B cell (primary cell): Measurements from ENCODE around the gene EPM2A. TPM values are rescaled to one million over a fixed set of nuclear protein-coding genes. Genes with fewer than 3 reads are reported as not detected.

Experiments used
- ATAC-seq: fragments of 200-7000 bp; cut with Tn5 transposase; one replicate; pipeline ENCODE4 v1.10.0; 2021; ENCODE audit warnings: low read depth, mild to moderate bottlenecking, moderate number of reproducible peaks, moderate library complexity
- CTCF ChIA-PET: fragments of 350-600 bp; sonication (Branson Sonifier 250); formaldehyde crosslinking; loops from one replicate; lab custom pipeline; 2021; ENCODE audit warnings: antibody characterized with exemption, inconsistent platforms; lab: Charles Lee
- POLR2A ChIA-PET: fragments of 350-600 bp; sonication (Branson Sonifier 250); formaldehyde crosslinking; loops from one replicate; lab custom pipeline; 2021; ENCODE audit warnings: antibody characterized with exemption; lab: Charles Lee
- DNase-seq: peaks from one replicate; pipeline ENCODE4 v3.0.0; 2013
- H2AFZ ChIP-seq: 2 replicates; pipeline ENCODE4 v1.6.1; 2012; ENCODE audit warnings: mild to moderate bottlenecking, low read depth, low read length; ENCODE audit not compliant: insufficient read depth, poor library complexity, severe bottlenecking
- H3K27ac ChIP-seq, 2 donors: 1 replicate in 1 of 2; 2 replicates in 1 of 2; pipeline ENCODE4 v1.5.1; 2012 to 2013; ENCODE audit warnings: low read length in 2 of 2, mild to moderate bottlenecking in 2 of 2, moderate library complexity in 1 of 2
- H3K27me3 ChIP-seq, 4 experiments: fragments of 200-600 bp in 1 of 4; sonication (generic) in 1 of 4; replicated peaks in 1 of 4; 1 replicate in 2 of 4; 2 replicates in 2 of 4; pipeline versions ENCODE4 v1.6.1 to v1.7.0; 2013 to 2016; ENCODE audit warnings: low read length in 3 of 4, mild to moderate bottlenecking in 2 of 4, mixed read lengths in 1 of 4, moderate library complexity in 1 of 4; ENCODE audit not compliant: insufficient read depth in 4 of 4, control insufficient read depth in 3 of 4; ENCODE audit errors: control extremely low read depth in 1 of 4
- H3K36me3 ChIP-seq, 2 experiments: replicated peaks in 1 of 2; 1 replicate in 1 of 2; 2 replicates in 1 of 2; pipeline versions ENCODE4 v1.6.1 to v1.7.1; 2013; ENCODE audit warnings: low read length in 1 of 2; ENCODE audit not compliant: insufficient read depth in 2 of 2, control insufficient read depth in 1 of 2; ENCODE audit errors: control extremely low read depth in 1 of 2, extremely low read depth in 1 of 2
- H3K4me1 ChIP-seq, 2 donors: fragments of 200-600 bp in 1 of 2; sonication (generic) in 1 of 2; 1 replicate in 1 of 2; 2 replicates in 1 of 2; pipeline versions ENCODE4 v1.5.1 to v1.6.1; 2013 to 2017; ENCODE audit warnings: low read length in 2 of 2; ENCODE audit not compliant: control insufficient read depth in 2 of 2, insufficient read depth in 2 of 2
- H3K4me2 ChIP-seq: replicated peaks from 2 replicates; pipeline ENCODE3; 2012; ENCODE audit warnings: mild to moderate bottlenecking, low read depth, low read length; ENCODE audit not compliant: poor library complexity, severe bottlenecking
- H3K4me3 ChIP-seq, 5 experiments: fragments of 200-600 bp in 1 of 5; sonication (generic) in 1 of 5; 1 replicate in 3 of 5; 2 replicates in 2 of 5; pipeline versions ENCODE4 v1.5.1 to v1.7.0; 2011 to 2016; ENCODE audit warnings: low read length in 4 of 5, mild to moderate bottlenecking in 4 of 5, low read depth in 2 of 5, control low read depth in 1 of 5, moderate library complexity in 1 of 5; ENCODE audit not compliant: insufficient read depth in 1 of 5; ENCODE audit errors: control extremely low read depth in 1 of 5, extremely low read depth in 1 of 5
- H3K79me2 ChIP-seq: fragments of 200-600 bp; sonication (generic); one replicate; pipeline ENCODE4 v1.6.0; 2016; ENCODE audit warnings: low read length; ENCODE audit not compliant: control insufficient read depth, insufficient read depth
- H3K9ac ChIP-seq: fragments of 200-600 bp; sonication (generic); 2 replicates; pipeline ENCODE4 v1.6.1; 2017; ENCODE audit warnings: mild to moderate bottlenecking, low read length, moderate library complexity
- H3K9me3 ChIP-seq, 3 donors: one replicate each; pipeline versions ENCODE4 v1.6.1 to v1.7.1; 2013; ENCODE audit warnings: low read length in 2 of 3; ENCODE audit not compliant: control insufficient read depth in 2 of 3, insufficient read depth in 1 of 3; ENCODE audit errors: control extremely low read depth in 1 of 3
- H4K20me1 ChIP-seq: 2 replicates; pipeline ENCODE4 v1.6.0; 2012; ENCODE audit warnings: mild to moderate bottlenecking, low read length; ENCODE audit not compliant: insufficient read depth, control insufficient read depth, poor library complexity, severe bottlenecking
- H3K27ac Mint-ChIP-seq: one replicate; pipeline ENCODE4 v1.8.0; 2021; ENCODE audit warnings: mixed read lengths
- H3K27me3 Mint-ChIP-seq: one replicate; pipeline ENCODE4 v1.8.0; 2021; ENCODE audit warnings: mixed read lengths
- H3K4me1 Mint-ChIP-seq: one replicate; pipeline ENCODE4 v1.8.0; 2021; ENCODE audit warnings: mixed read lengths
- H3K4me3 Mint-ChIP-seq: one replicate; pipeline ENCODE4 v1.8.0; 2021; ENCODE audit warnings: mixed read lengths
- H3K9me3 Mint-ChIP-seq: one replicate; pipeline ENCODE4 v1.8.0; 2022; ENCODE audit warnings: mixed read lengths; ENCODE audit not compliant: insufficient read depth
- CTCF ChIP-seq: fragments of 200-600 bp; IDR thresholded peaks from one replicate; pipeline ENCODE4 v1.8.0; 2022; ENCODE audit warnings: antibody characterized with exemption, mild to moderate bottlenecking
- EZH2 ChIP-seq: IDR thresholded peaks from 2 replicates; pipeline ENCODE4 v1.6.1; 2012; ENCODE audit warnings: borderline replicate concordance, low read depth, mild to moderate bottlenecking, moderate library complexity, low read length; ENCODE audit not compliant: insufficient read depth, poor library complexity, severe bottlenecking
- WGBS: methylation state at CpG from one replicate; pipeline ENCODE4 v1.1.5; 2013; ENCODE audit warnings: missing lambda C conversion rate; ENCODE audit not compliant: insufficient coverage; 5-methylcytosine and 5-hydroxymethylcytosine counted together
- intact Hi-C: fragments of 100-400 bp; cut with micrococcal nuclease; formaldehyde crosslinking; loops from one replicate; pipeline ENCODE4 v1.10.0; 2022
- polyA plus RNA-seq: library from polyadenylated mRNA; depleted of rRNA; stranded (reverse); fragments of >200 nt; gene quantifications from 2 replicates; pipeline ENCODE4 v1.2.3, GENCODE V29; 2012
- total RNA-seq, 2 donors: library from RNA; stranded (reverse); fragments of 120-200 nt in 1 of 2; gene quantifications; 1 replicate in 1 of 2; 2 replicates in 1 of 2; pipeline versions ENCODE4 v1.2.3 to v1.2.4, GENCODE V29; 2013 to 2022

Gene EPM2A
- total and polyA plus RNA-seq, 2 donors (not counting 1 experiment from before 2014, with no cell fraction given): 6.2 to 17.0 TPM

- no peak overlapping the region for H3K4me3 ChIP-seq
- no peak for TF ChIP-seq CTCF
- no peak for TF ChIP-seq EZH2
- ChIA-PET CTCF (interaction anchor here (1.4 kb wide), 1 partner anchor 20 kb away, joined by 3 read pairs; no protein-coding TSS in a partner anchor), POLR2A (no interaction called here)
- H3K9ac ChIP-seq: no peak overlapping the region
- H2AFZ ChIP-seq: no peak overlapping the region
- DNase-seq (no peak), ATAC-seq (no peak)
- no peaks in the 10 kb centered on the region for H3K27me3 Mint-ChIP-seq
- no peak overlapping the region for H3K27ac Mint-ChIP-seq
- H3K4me1 ChIP-seq: no peaks in the 10 kb centered on the region
- no peaks in the 10 kb centered on the region for H4K20me1 ChIP-seq
- no peaks in the 10 kb centered on the region for H3K4me1 Mint-ChIP-seq
- no peak overlapping the region for H3K27ac ChIP-seq
- peaks cover 7% of the 10 kb centered on the region for H3K9me3 Mint-ChIP-seq
- H3K4me2 ChIP-seq: no peak overlapping the region
- H3K4me3 Mint-ChIP-seq: no peak overlapping the region
- WGBS: no CpG with 5 or more reads among the region's 2 CpGs
- peaks cover 0 to 14% (median 6%) of the 10 kb centered on the region in 3 donors for H3K9me3 ChIP-seq
- peaks cover 0 to 4% of the 10 kb centered on the region in 2 experiments for H3K36me3 ChIP-seq
- H3K79me2 ChIP-seq: peaks cover 21% of the 10 kb centered on the region
- H3K27me3 ChIP-seq: no peaks in the 10 kb centered on the region
- intact Hi-C loops: no loop called here
Measured at GRCh38 chr6:145722190-145722589, 13.1 kb downstream of the EPM2A start.

DNA sequence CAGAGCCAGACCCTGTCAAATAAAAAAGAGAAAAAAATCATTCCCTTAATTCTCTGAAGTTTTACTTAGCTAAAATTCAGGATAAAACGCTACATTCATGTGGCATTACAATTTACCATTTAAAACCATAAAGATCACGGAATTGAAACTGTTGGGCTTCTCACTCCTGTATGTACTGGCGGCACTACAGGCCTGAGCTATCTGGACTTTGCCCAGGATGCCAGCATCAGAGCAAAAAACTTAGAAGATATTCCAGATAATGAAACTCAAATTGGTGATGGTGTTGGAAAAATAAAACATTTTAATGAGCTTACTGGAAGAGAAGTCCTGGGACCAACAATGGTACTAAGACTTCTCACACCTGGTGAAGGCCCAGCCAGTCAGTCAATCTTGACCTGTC lies 14.2 kb downstream of the EPM2A start:
- no peak overlapping the region for H3K27ac ChIP-seq
- H4K20me1 ChIP-seq: no peaks in the 10 kb centered on the region
- ATAC-seq (no peak), DNase-seq (no peak)
- H3K4me3 Mint-ChIP-seq: no peak overlapping the region
- H3K27me3 Mint-ChIP-seq: no peaks in the 10 kb centered on the region
- no peaks in the 10 kb centered on the region for H3K4me1 Mint-ChIP-seq
- no peak overlapping the region for H3K27ac Mint-ChIP-seq
- TF ChIP-seq EZH2 (no peak), CTCF (no peak)
- ChIA-PET POLR2A (no interaction called here), CTCF (interaction anchor here (1.4 kb wide), 1 partner anchor 19 kb away, joined by 3 read pairs; no protein-coding TSS in a partner anchor)
- peaks cover 21% of the 10 kb centered on the region for H3K79me2 ChIP-seq
- no peak overlapping the region for H3K4me2 ChIP-seq
- H2AFZ ChIP-seq: no peak overlapping the region
- intact Hi-C loops: no loop called here
- H3K27me3 ChIP-seq: no peaks in the 10 kb centered on the region
- H3K4me3 ChIP-seq: no peak overlapping the region
- peaks cover 0 to 6% of the 10 kb centered on the region in 2 experiments for H3K36me3 ChIP-seq
- peaks cover 7% of the 10 kb centered on the region for H3K9me3 Mint-ChIP-seq
- WGBS: 96% methylated on average over 3 of the region's 3 CpGs
- H3K4me1 ChIP-seq: no peaks in the 10 kb centered on the region
- H3K9me3 ChIP-seq: peaks cover 0 to 13% (median 6%) of the 10 kb centered on the region in 3 donors
- H3K9ac ChIP-seq: no peak overlapping the region
